Measurements from ENCODE around the gene TNF. TPM values are rescaled to one million over a fixed set of nuclear protein-coding genes. Genes with fewer than 3 reads are reported as not detected.

The TNF gene
- total and polyA plus RNA-seq, 3 donors from 2014 or later, result 0.24 to 1.1 (median 0.31) TPM

- TF ChIP-seq POLR2A (IDR thresholded peaks at IDR 0.05) (no peak), CTCF (IDR thresholded peaks at IDR 0.05) (no peak)
- Histone ChIP-seq H3K27ac (peak within 1 kb of the TSS; percentile 4 to 60), H3K4me1 (no peaks in the 10 kb centered on the region), H3K36me3 (ENCODE audit: low read depth, missing control alignments) (no peaks in the 10 kb centered on the region), H3K27me3 (no peaks in the 10 kb centered on the region), H3K9me3 (no peaks in the 10 kb centered on the region), H3K4me3 (peak within 1 kb of the TSS; percentile 59 to 60)
- 70% methylated on average over 3 of the region's 3 CpGs; no CpG with 5 or more reads in 1 of the 2 donors for WGBS, 2 donors
- no peak for DNase-seq
- intact Hi-C loops (cut with DNase I; ENCODE audit: low total_unique reads), result no loop called here
Observed at GRCh38 chr6:31582230-31582643, 6.9 kb downstream of the TNF start, which contains the start of gene LTB. LTB (minus strand) TSS chr6:31582424; CDS start chr6:31582417, 7 bp downstream.

- H3K36me3 ChIP-seq (ENCODE audit: low read depth, missing control alignments), result no peaks in the 10 kb centered on the region
- no peak overlapping the region for H3K4me3 ChIP-seq
- intact Hi-C loops (cut with DNase I; ENCODE audit: low total_unique reads), result no loop called here
- TF ChIP-seq POLR2A (IDR thresholded peaks at IDR 0.05) (no peak), CTCF (IDR thresholded peaks at IDR 0.05) (no peak)
- H3K4me1 ChIP-seq, result no peaks in the 10 kb centered on the region
- 80 to 89% methylated on average over 2 of the region's 2 CpGs for WGBS, 2 donors
- H3K27ac ChIP-seq, result no peak overlapping the region
- DNase-seq, result no peak
- H3K27me3 ChIP-seq, result no peaks in the 10 kb centered on the region
- no peaks in the 10 kb centered on the region for H3K9me3 ChIP-seq
Observed at GRCh38 chr6:31585491-31585890, 10.1 kb downstream of the TNF start.

DNA sequence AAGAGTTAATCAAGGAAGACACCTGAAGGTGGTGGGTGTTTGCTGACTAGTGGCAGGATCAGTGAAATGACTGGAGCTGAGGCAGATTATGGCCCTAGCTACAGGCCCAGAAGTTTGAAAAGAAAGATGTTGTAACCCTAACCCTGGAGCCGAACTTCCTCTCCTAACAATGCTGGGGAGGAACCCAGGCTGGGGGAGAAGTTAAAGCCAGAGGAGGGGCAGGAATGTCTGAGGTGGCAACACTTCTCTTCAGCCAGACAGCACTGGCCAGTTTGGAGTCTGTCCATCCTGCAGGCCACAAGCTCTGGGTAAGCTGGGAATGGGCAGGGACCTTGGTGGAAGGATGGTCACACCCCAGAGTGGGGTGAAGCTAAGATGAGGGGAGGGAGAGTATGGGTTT, 10.6 kb downstream of the TNF start, which contains the start of gene LST1:
LST1 (plus strand) TSS at position 270 of the 400 bp plus-strand sequence. CDS start 1,023 bp downstream, outside the sequence.
- Histone ChIP-seq H3K36me3 (ENCODE audit: low read depth, missing control alignments) (no peaks in the 10 kb centered on the region), H3K27me3 (no peaks in the 10 kb centered on the region), H3K4me1 (no peaks in the 10 kb centered on the region), H3K4me3 (no peak within 1 kb of the TSS), H3K9me3 (no peaks in the 10 kb centered on the region), H3K27ac (no peak within 1 kb of the TSS)
- intact Hi-C loops (cut with DNase I; ENCODE audit: low total_unique reads), result no loop called here
- TF ChIP-seq POLR2A (IDR thresholded peaks at IDR 0.05) (no peak), CTCF (IDR thresholded peaks at IDR 0.05) (no peak)
- no peak for DNase-seq
- WGBS, 2 donors, result 56 to 73% methylated on average over 1 of the region's 1 CpG

GRCh38 chr6:31586599-31587281, 11.4 kb downstream of the TNF start:
- WGBS, 2 donors, result 62 to 73% methylated on average over 8 to 9 of the region's 9 CpGs
- TF ChIP-seq CTCF (IDR thresholded peaks at IDR 0.05) (no peak), POLR2A (IDR thresholded peaks at IDR 0.05) (no peak)
- Histone ChIP-seq H3K4me1 (no peaks in the 10 kb centered on the region), H3K9me3 (no peaks in the 10 kb centered on the region), H3K27me3 (no peaks in the 10 kb centered on the region), H3K36me3 (ENCODE audit: low read depth, missing control alignments) (no peaks in the 10 kb centered on the region), H3K27ac (no peak overlapping the region), H3K4me3 (no peak overlapping the region)
- no peak for DNase-seq
- intact Hi-C loops (cut with DNase I; ENCODE audit: low total_unique reads), result no loop called here

Data from testis (tissue), 3 donors.